HG03045 (cell line): ENCODE results near the gene KCNJ4.
"Not testable (repeated sequence)": the region's sequence is repeated elsewhere in the genome, so short reads cannot be mapped to it uniquely, and the experiment has no call there.

Experiments used
- ATAC-seq: cut with Tn5 transposase; IDR thresholded peaks from one replicate; pipeline ENCODE4 v1.9.1; 2021; ENCODE audit warnings: mild to moderate bottlenecking, moderate library complexity; ENCODE audit not compliant: unreplicated experiment

The KCNJ4 gene

GRCh38 chr22:38474003-38474607 lies 19.1 kb upstream of the KCNJ4 start:
- ATAC-seq, result no peak

GRCh38 chr22:38471237-38471636 lies 16.2 kb upstream of the KCNJ4 start:
- no peak for ATAC-seq

- not testable (repeated sequence) for ATAC-seq
These were observed 15.2 kb upstream of the KCNJ4 start for GRCh38 chr22:38470179-38470578.

GRCh38 chr22:38469306-38469781 lies 14.3 kb upstream of the KCNJ4 start:
- no peak for ATAC-seq

GRCh38 chr22:38468443-38469305 lies 13.7 kb upstream of the KCNJ4 start:
- ATAC-seq, result no peak

- ATAC-seq, result no peak
These were observed 13.0 kb upstream of the KCNJ4 start, which contains the start of gene KDELR3 for GRCh38 chr22:38467904-38468442. Gene KDELR3 (plus strand): TSS chr22:38468096. CDS start chr22:38468234, 138 bp downstream.

- no peak for ATAC-seq
These were observed 12.5 kb upstream of the KCNJ4 start for GRCh38 chr22:38467438-38467903.

- no peak for ATAC-seq
These were observed 10.9 kb upstream of the KCNJ4 start for GRCh38 chr22:38465673-38466490.

GRCh38 chr22:38464992-38465672 lies 10.1 kb upstream of the KCNJ4 start:
- no peak for ATAC-seq

- ATAC-seq, result no peak
These were observed 8.2 kb upstream of the KCNJ4 start for GRCh38 chr22:38462960-38463784.

- no peak for ATAC-seq
These were observed 6.5 kb upstream of the KCNJ4 start for GRCh38 chr22:38461414-38462081.

GRCh38 chr22:38461057-38461413 lies 6.0 kb upstream of the KCNJ4 start:
- ATAC-seq, result no peak

- no peak for ATAC-seq
These were observed 5.4 kb upstream of the KCNJ4 start for GRCh38 chr22:38460426-38460840.

GRCh38 chr22:38456841-38457699 lies 2.1 kb upstream of the KCNJ4 start:
- ATAC-seq, result no peak

GRCh38 chr22:38456272-38456835 lies 1.4 kb upstream of the KCNJ4 start:
- ATAC-seq, result no peak

- no peak for ATAC-seq
These were observed 702 bp upstream of the KCNJ4 start for GRCh38 chr22:38455530-38456271.
